Measurements from ENCODE around the gene COMMD4. TPM values are rescaled to one million over a fixed set of nuclear protein-coding genes. Genes with fewer than 3 reads are reported as not detected.

The COMMD4 gene
- total and polyA plus RNA-seq, 10 of the 15 experiments (the other 5 are each of a cell fraction or from before 2014, with no cell fraction given), result 14.5 to 118 (median 75.3) TPM

DNA sequence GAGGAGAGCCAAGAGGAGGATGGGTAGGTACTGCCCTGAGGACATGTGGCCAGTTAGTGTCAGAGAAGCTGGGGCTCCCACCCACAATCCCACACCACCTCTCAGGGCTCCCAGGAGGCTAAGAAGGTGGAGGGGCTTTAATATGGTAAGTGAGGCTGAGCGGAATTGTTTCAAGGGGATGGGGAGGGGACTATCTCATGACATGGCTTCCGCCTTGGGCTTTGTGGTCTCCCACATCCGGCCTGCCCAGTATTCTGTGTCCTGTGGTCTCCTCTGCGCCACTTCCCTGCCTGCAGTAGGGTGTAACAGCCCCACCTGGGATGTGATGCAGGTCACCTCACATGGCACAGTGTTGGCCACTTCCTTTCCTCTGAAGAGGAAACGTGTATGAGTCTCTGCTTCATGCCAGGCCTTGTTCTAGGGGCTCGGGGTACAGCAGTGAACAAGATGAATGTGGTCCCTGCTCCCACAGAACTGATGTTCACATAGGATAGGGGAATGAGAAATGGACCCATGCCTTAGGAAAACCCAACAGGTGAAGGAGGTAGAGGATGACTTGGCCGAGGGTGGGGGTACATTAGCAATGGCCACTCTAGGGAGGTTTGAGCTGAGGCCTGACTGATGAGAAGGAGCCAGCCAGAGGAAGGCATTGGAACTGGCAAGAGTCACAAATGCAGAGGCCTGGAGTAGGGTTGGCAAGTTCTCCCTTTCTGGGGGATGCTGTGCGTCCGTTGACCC is 14.2 kb downstream of the COMMD4 start (continued):
- TF ChIP-seq, protein P1, sequence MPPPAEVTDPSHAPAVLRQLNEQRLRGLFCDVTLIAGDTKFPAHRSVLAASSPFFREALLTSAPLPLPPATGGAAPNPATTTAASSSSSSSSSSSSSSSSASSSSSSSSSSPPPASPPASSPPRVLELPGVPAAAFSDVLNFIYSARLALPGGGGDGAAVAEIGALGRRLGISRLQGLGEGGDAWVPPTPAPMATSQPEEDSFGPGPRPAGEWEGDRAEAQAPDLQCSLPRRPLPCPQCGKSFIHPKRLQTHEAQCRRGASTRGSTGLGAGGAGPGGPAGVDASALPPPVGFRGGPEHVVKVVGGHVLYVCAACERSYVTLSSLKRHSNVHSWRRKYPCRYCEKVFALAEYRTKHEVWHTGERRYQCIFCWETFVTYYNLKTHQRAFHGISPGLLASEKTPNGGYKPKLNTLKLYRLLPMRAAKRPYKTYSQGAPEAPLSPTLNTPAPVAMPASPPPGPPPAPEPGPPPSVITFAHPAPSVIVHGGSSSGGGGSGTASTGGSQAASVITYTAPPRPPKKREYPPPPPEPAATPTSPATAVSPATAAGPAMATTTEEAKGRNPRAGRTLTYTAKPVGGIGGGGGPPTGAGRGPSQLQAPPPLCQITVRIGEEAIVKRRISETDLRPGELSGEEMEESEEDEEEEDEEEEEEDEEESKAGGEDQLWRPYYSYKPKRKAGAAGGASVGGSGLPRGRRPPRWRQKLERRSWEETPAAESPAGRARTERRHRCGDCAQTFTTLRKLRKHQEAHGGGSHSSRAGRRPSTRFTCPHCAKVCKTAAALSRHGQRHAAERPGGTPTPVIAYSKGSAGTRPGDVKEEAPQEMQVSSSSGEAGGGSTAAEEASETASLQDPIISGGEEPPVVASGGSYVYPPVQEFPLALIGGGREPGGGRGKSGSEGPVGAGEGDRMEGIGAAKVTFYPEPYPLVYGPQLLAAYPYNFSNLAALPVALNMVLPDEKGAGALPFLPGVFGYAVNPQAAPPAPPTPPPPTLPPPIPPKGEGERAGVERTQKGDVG (CRISPR knock-in tag; IDR thresholded peaks at IDR 0.05), result no peak
- TF ChIP-seq FOXK2 (IDR thresholded peaks at IDR 0.05) (no peak), PAX8 (IDR thresholded peaks at IDR 0.05) (no peak), JUNB (IDR thresholded peaks at IDR 0.05) (no peak), NFXL1 (IDR thresholded peaks at IDR 0.05; ENCODE audit: borderline replicate concordance) (no peak), FOS (IDR thresholded peaks at IDR 0.05; ENCODE audit: borderline replicate concordance, extremely low read depth, insufficient read length) (no peak), PAX5 (IDR thresholded peaks at IDR 0.05; ENCODE audit: borderline replicate concordance, low read depth, low read length) (peak; percentile 78; the same call in 1 of the 2 replicates), SMAD1 (IDR thresholded peaks at IDR 0.05; ENCODE audit: low read depth, partially characterized antibody) (no peak), KLF5 (IDR thresholded peaks at IDR 0.05; ENCODE audit: partially characterized antibody) (peak; percentile 59), CBFB (IDR thresholded peaks at IDR 0.05; ENCODE audit: low read depth) (peak; percentile 79; the same call in 1 of the 2 replicates), TCF12 (IDR thresholded peaks at IDR 0.05; ENCODE audit: low read depth, low read length) (peak; percentile 57; the same call in 1 of the 2 replicates), EED (IDR thresholded peaks at IDR 0.05; ENCODE audit: low read depth) (peak; percentile 72; the same call in 1 of the 2 replicates), NFIC (IDR thresholded peaks at IDR 0.05; ENCODE audit: low read depth, low read length) (no peak), ETV6 (conservative IDR thresholded peaks at IDR 0.05 in 1 of 2, IDR thresholded peaks at IDR 0.05 in 1 of 2; ENCODE audit: borderline replicate concordance in 1 of 2, low read depth in 1 of 2) (peak in 1 of 2 experiments; percentile 79; a peak in 2 of 4 replicates), MTA3 (IDR thresholded peaks at IDR 0.05; ENCODE audit: borderline replicate concordance, low read length) (0 out of 2 replicates have a peak, but pooled peaks have one; percentile 20), NFYA (IDR thresholded peaks at IDR 0.05; ENCODE audit: borderline replicate concordance, low read depth, low read length) (no peak), RUNX3 (IDR thresholded peaks at IDR 0.05; ENCODE audit: low read length) (peak; percentile 98), BACH1 (IDR thresholded peaks at IDR 0.05; ENCODE audit: borderline replicate concordance) (no peak), IKZF1 (conservative IDR thresholded peaks at IDR 0.05) (peak; percentile 53), SPI1 (IDR thresholded peaks at IDR 0.05; ENCODE audit: borderline replicate concordance, insufficient read depth, low read depth, low read length) (peak; percentile 69), MEF2A (IDR thresholded peaks at IDR 0.05; ENCODE audit: insufficient read depth, low read depth, low read length) (no peak), ESRRA (IDR thresholded peaks at IDR 0.05; ENCODE audit: low read length) (no peak), NFYB (IDR thresholded peaks at IDR 0.05; ENCODE audit: insufficient read depth, low read depth, low read length) (no peak)
- TF ChIP-seq, protein P2, sequence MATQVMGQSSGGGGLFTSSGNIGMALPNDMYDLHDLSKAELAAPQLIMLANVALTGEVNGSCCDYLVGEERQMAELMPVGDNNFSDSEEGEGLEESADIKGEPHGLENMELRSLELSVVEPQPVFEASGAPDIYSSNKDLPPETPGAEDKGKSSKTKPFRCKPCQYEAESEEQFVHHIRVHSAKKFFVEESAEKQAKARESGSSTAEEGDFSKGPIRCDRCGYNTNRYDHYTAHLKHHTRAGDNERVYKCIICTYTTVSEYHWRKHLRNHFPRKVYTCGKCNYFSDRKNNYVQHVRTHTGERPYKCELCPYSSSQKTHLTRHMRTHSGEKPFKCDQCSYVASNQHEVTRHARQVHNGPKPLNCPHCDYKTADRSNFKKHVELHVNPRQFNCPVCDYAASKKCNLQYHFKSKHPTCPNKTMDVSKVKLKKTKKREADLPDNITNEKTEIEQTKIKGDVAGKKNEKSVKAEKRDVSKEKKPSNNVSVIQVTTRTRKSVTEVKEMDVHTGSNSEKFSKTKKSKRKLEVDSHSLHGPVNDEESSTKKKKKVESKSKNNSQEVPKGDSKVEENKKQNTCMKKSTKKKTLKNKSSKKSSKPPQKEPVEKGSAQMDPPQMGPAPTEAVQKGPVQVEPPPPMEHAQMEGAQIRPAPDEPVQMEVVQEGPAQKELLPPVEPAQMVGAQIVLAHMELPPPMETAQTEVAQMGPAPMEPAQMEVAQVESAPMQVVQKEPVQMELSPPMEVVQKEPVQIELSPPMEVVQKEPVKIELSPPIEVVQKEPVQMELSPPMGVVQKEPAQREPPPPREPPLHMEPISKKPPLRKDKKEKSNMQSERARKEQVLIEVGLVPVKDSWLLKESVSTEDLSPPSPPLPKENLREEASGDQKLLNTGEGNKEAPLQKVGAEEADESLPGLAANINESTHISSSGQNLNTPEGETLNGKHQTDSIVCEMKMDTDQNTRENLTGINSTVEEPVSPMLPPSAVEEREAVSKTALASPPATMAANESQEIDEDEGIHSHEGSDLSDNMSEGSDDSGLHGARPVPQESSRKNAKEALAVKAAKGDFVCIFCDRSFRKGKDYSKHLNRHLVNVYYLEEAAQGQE (IDR thresholded peaks at IDR 0.05; ENCODE audit: low read depth, low read length), result no peak

All from GM12878 (cell line).